Gastrocnemius medialis (tissue), 4 donors: ENCODE measurements around the gene PDIA5.

Experiments used
- CTCF ChIP-seq, 5 experiments: fragments of 450-650 bp in 3 of 5; fragments of 200-600 bp in 2 of 5; sonication (generic) in 2 of 5; IDR thresholded peaks in 4 of 5; conservative IDR thresholded peaks in 1 of 5; 1 replicate in 4 of 5; 2 replicates in 1 of 5; pipeline ENCODE4 v1.5.1; 2016 to 2019; ENCODE audit warnings: antibody characterized with exemption in 5 of 5, mild to moderate bottlenecking in 3 of 5, moderate library complexity in 3 of 5
- POLR2A ChIP-seq, 2 donors: fragments of 450-650 bp; IDR thresholded peaks; one replicate each; pipeline ENCODE4 v1.6.1; 2017; ENCODE audit warnings: antibody characterized with exemption in 2 of 2, mild to moderate bottlenecking in 2 of 2, moderate library complexity in 2 of 2

- TF ChIP-seq CTCF (IDR thresholded peaks at IDR 0.05 in 4 of 5, conservative IDR thresholded peaks at IDR 0.05 in 1 of 5) (no peak), POLR2A (IDR thresholded peaks at IDR 0.05) (no peak)
These were observed 91.5 kb downstream of the PDIA5 start for GRCh38 chr3:123158330-123158729.
